Parathyroid adenoma (tissue), 2 donors: ENCODE results near the gene HPF1.

Experiments
- H2AFZ ChIP-seq: fragments of 300-600 bp; sonication (generic); one replicate; pipeline ENCODE4 v1.7.0; 2017; ENCODE audit warnings: antibody characterized with exemption, mild to moderate bottlenecking
- H3K27ac ChIP-seq: fragments of 300-600 bp; sonication (generic); one replicate; pipeline ENCODE4 v1.7.0; 2017
- H3K27me3 ChIP-seq: fragments of 300-600 bp; sonication (generic); one replicate; pipeline ENCODE4 v1.7.0; 2017; ENCODE audit warnings: low read length; ENCODE audit not compliant: control insufficient read depth, insufficient read depth
- H3K36me3 ChIP-seq: fragments of 300-600 bp; sonication (generic); one replicate; pipeline ENCODE4 v1.7.0; 2017; ENCODE audit warnings: low read length; ENCODE audit not compliant: control insufficient read depth, insufficient read depth
- H3K4me1 ChIP-seq: fragments of 300-600 bp; sonication (generic); one replicate; pipeline ENCODE4 v1.7.0; 2017; ENCODE audit warnings: control low read depth
- H3K4me2 ChIP-seq: fragments of 300-600 bp; sonication (generic); one replicate; pipeline ENCODE4 v1.7.0; 2017; ENCODE audit warnings: low read length
- H3K4me3 ChIP-seq: fragments of 300-600 bp; sonication (generic); one replicate; pipeline ENCODE4 v1.7.0; 2017; ENCODE audit warnings: low read depth, low read length
- H3K79me2 ChIP-seq: fragments of 300-600 bp; sonication (generic); one replicate; pipeline ENCODE4 v1.7.0; 2017; ENCODE audit warnings: control low read depth
- H3K9ac ChIP-seq: fragments of 300-600 bp; sonication (generic); one replicate; pipeline ENCODE4 v1.7.0; 2017; ENCODE audit warnings: mild to moderate bottlenecking
- H3K9me3 ChIP-seq: fragments of 300-600 bp; sonication (generic); one replicate; pipeline ENCODE4 v1.7.0; 2017; ENCODE audit warnings: low read length; ENCODE audit not compliant: control insufficient read depth
- TF ChIP-seq, protein P1 (sequence below): fragments of 300-600 bp; sonication (generic); IDR thresholded peaks from one replicate; pipeline ENCODE4 v1.7.0; 2017; ENCODE audit warnings: antibody characterized with exemption, mild to moderate bottlenecking
- donor health status: primary hyperparathyroidism.

Gene HPF1

DNA sequence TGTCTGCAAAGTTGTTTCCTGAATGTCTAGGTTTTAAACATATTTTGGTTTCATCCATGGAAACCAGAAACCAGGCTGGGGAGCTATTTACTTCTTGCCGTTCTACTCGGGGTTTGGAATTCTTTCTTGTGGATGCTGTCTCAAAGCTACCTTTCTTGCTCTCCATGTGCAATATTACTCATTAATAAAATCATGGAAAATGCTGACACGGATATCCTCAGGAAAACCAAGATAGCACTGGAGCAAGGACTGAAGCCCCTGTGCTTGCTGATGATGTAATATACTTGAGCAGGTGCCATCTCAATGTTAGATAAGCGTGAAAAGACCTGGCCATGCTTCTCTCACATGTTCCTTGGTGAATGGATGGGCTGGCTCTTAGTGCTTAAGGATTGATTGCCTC is 41.5 kb upstream of the HPF1 start:
- Histone ChIP-seq H3K36me3 (no peaks in the 10 kb centered on the region), H2AFZ (no peak overlapping the region), H3K4me3 (no peak overlapping the region), H3K79me2 (no peaks in the 10 kb centered on the region), H3K4me1 (no peaks in the 10 kb centered on the region), H3K4me2 (no peak overlapping the region), H3K9me3 (no peaks in the 10 kb centered on the region), H3K27me3 (no peaks in the 10 kb centered on the region), H3K27ac (no peak overlapping the region), H3K9ac (no peak overlapping the region)
- TF ChIP-seq, protein P1, sequence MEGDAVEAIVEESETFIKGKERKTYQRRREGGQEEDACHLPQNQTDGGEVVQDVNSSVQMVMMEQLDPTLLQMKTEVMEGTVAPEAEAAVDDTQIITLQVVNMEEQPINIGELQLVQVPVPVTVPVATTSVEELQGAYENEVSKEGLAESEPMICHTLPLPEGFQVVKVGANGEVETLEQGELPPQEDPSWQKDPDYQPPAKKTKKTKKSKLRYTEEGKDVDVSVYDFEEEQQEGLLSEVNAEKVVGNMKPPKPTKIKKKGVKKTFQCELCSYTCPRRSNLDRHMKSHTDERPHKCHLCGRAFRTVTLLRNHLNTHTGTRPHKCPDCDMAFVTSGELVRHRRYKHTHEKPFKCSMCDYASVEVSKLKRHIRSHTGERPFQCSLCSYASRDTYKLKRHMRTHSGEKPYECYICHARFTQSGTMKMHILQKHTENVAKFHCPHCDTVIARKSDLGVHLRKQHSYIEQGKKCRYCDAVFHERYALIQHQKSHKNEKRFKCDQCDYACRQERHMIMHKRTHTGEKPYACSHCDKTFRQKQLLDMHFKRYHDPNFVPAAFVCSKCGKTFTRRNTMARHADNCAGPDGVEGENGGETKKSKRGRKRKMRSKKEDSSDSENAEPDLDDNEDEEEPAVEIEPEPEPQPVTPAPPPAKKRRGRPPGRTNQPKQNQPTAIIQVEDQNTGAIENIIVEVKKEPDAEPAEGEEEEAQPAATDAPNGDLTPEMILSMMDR: no peak

DNA sequence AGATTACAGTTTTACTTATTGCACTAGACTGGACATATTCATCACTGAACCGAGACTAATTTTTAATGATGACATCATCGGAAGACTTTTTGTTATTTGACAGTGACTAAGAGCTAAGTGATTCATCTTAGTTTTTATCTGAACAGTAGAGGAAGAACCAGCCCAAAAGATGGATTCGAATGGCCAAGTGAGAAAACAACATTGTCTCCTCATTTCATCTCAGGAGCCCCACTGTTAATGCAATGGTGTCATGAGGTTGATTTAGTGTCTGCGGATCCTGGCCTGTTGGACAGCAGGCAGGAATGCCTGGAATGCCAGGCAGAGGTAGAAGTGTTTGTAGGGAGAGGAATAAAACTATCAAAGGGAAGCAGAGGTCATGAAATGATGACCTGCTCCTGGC is 37.8 kb upstream of the HPF1 start:
- H2AFZ ChIP-seq: no peak overlapping the region
- H3K79me2 ChIP-seq: no peaks in the 10 kb centered on the region
- no peak overlapping the region for H3K27ac ChIP-seq
- no peaks in the 10 kb centered on the region for H3K4me1 ChIP-seq
- no peak overlapping the region for H3K4me3 ChIP-seq
- H3K4me2 ChIP-seq: no peak overlapping the region
- H3K9ac ChIP-seq: no peak overlapping the region
- H3K9me3 ChIP-seq: no peaks in the 10 kb centered on the region
- TF ChIP-seq, protein P1: no peak
- H3K27me3 ChIP-seq: no peaks in the 10 kb centered on the region
- H3K36me3 ChIP-seq: no peaks in the 10 kb centered on the region

DNA sequence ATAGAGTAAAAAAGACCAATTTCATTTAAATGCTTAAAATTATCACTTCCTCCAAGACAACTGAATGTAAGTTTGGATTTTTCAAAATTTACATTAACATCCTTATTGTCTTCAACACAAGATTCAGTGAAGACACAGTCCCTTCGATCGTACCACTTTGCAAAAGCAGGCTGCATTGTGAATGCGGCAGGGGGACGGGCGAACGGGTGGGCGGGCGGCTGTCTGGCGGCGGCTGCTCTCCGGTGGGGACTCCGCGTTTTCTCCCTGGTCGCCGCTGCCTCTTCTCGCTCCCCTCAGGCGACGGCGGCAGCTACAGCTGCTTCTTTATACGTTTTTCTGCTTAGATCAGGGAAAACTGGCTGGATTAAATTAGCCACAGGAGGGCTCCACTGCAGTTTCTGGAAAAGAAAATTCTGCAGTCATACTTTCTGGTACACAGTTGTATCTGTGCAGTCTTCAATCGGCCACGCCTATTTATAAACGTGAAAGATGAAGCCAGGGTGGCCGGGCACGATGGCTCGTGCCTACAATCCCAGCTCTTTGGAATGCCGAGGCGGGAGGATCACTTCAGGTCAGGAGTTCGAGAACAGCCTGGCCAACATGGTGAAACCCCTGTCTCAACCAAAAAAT is 33.9 kb upstream of the HPF1 start:
- Histone ChIP-seq H3K4me1 (no peaks in the 10 kb centered on the region), H3K27me3 (no peaks in the 10 kb centered on the region), H3K9me3 (no peaks in the 10 kb centered on the region), H3K27ac (no peak overlapping the region), H3K79me2 (no peaks in the 10 kb centered on the region), H3K4me3 (peak overlapping the region; percentile 30), H3K36me3 (no peaks in the 10 kb centered on the region), H3K4me2 (peak overlapping the region; percentile 68), H2AFZ (peak overlapping the region; percentile 38), H3K9ac (no peak overlapping the region)
- TF ChIP-seq, protein P1: peak; percentile 23

DNA sequence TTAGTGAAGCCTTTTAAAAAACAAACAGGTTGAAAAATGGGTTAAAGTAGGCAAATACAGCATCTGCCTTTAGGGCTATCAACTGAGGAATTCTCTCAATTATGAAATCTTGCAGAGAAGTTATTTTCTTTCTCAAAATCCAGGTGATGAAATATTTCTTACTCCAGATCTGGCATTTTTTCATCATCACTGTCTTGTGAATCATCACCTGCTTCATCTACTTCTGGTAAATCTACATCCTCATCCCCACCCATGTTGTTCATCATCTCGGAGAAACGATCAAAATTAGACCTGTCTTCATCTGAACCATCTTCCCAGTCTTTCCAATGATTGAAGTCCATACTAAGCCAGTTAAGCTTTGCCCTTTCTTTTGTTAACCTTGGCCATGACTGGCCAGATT is 33.3 kb upstream of the HPF1 start:
- H3K4me2 ChIP-seq: no peak overlapping the region
- H3K9ac ChIP-seq: no peak overlapping the region
- no peaks in the 10 kb centered on the region for H3K36me3 ChIP-seq
- TF ChIP-seq, protein P1: no peak
- H3K79me2 ChIP-seq: no peaks in the 10 kb centered on the region
- H3K4me1 ChIP-seq: no peaks in the 10 kb centered on the region
- H3K9me3 ChIP-seq: no peaks in the 10 kb centered on the region
- H3K4me3 ChIP-seq: no peak overlapping the region
- H3K27me3 ChIP-seq: no peaks in the 10 kb centered on the region
- H2AFZ ChIP-seq: peak overlapping the region; percentile 38
- H3K27ac ChIP-seq: no peak overlapping the region
